HepG2 (cell line): Measurements from ENCODE around the gene NDUFS2. TPM values are rescaled to one million over a fixed set of nuclear protein-coding genes. Genes with fewer than 3 reads are reported as not detected.
A peak's percentile ranks its signal among the peaks of the same experiment; 100 is the strongest.

Experiments used
- CSRNP1 ChIP-seq: sonication (generic); formaldehyde crosslinking; IDR thresholded peaks from 2 replicates; pipeline ENCODE4 v1.8.1; 2023; ENCODE audit warnings: mild to moderate bottlenecking, missing genetic modification reagents
- FOXJ3 ChIP-seq: sonication (generic); formaldehyde crosslinking; IDR thresholded peaks from 2 replicates; pipeline ENCODE4 v1.4.0; 2020; ENCODE audit warnings: missing genetic modification reagents, mild to moderate bottlenecking, borderline replicate concordance
- GATAD2A ChIP-seq: IDR thresholded peaks from 2 replicates; pipeline ENCODE4 v1.6.1; 2016
- GRHL1 ChIP-seq: sonication (generic); formaldehyde crosslinking; conservative IDR thresholded peaks from 2 replicates; pipeline ENCODE4 v1.8.0; 2022; ENCODE audit warnings: missing genetic modification reagents
- NBN ChIP-seq: fragments of 450-650 bp; conservative IDR thresholded peaks from 2 replicates; pipeline ENCODE4 v1.6.1; 2017
- RCOR2 ChIP-seq: IDR thresholded peaks from 2 replicates; pipeline ENCODE4 v1.6.1; 2016; ENCODE audit warnings: missing biosample characterization, missing genetic modification reagents
- RFX5 ChIP-seq: IDR thresholded peaks from 2 replicates; pipeline ENCODE4 v1.6.1; 2011; ENCODE audit warnings: low read depth, low read length, improper control_type of control experiment
- TEF ChIP-seq: sonication (generic); formaldehyde crosslinking; IDR thresholded peaks from 2 replicates; pipeline ENCODE4 v1.5.0; 2020; ENCODE audit warnings: missing genetic modification reagents
- TOPORS ChIP-seq: sonication (generic); formaldehyde crosslinking; IDR thresholded peaks from 2 replicates; pipeline ENCODE4 v1.8.0; 2023; ENCODE audit warnings: mild to moderate bottlenecking, missing genetic modification reagents
- ZBTB25 ChIP-seq: IDR thresholded peaks from 2 replicates; pipeline ENCODE4 v1.6.1; 2018; ENCODE audit warnings: missing genetic modification reagents
- ZBTB7B ChIP-seq: sonication (generic); formaldehyde crosslinking; IDR thresholded peaks from 2 replicates; pipeline ENCODE4 v1.4.0; 2020; ENCODE audit warnings: missing genetic modification reagents
- polyA plus RNA-seq, 8 experiments: library from polyadenylated mRNA; depleted of rRNA in 3 of 8; stranded (reverse) in 7 of 8; unstranded in 1 of 8; fragments of >200 nt; fragmentation: Illumina TruSeq in 4 of 8; extraction: Trizol in 4 of 8; gene quantifications; 2 replicates each; pipeline versions ENCODE4 v1.2.1 to v1.2.3, GENCODE V29; 2011 to 2016; ENCODE audit warnings: low read depth in 4 of 8, missing spikeins in 1 of 8, mixed read lengths in 1 of 8; ENCODE audit not compliant: insufficient read depth in 1 of 8
- total RNA-seq, 5 experiments: library from RNA; depleted of rRNA; stranded (reverse); fragments of >200 nt; fragmentation: Illumina TruSeq; extraction: Trizol; gene quantifications; 2 replicates each; pipeline ENCODE4 v1.2.3, GENCODE V29; 2016; ENCODE audit warnings: low read depth in 1 of 5
- TF ChIP-seq, protein P1 (sequence below): sonication (generic); formaldehyde crosslinking; IDR thresholded peaks from 2 replicates; pipeline ENCODE4 v1.5.0; 2020; ENCODE audit warnings: missing genetic modification reagents
- TF ChIP-seq, protein P2 (sequence below): sonication (generic); formaldehyde crosslinking; IDR thresholded peaks from 2 replicates; pipeline ENCODE4 v1.5.0; 2020; ENCODE audit warnings: mild to moderate bottlenecking, missing genetic modification reagents
- TF ChIP-seq, protein P3 (sequence below): sonication (generic); formaldehyde crosslinking; IDR thresholded peaks from 2 replicates; pipeline ENCODE4 v1.8.0; 2022; ENCODE audit warnings: missing genetic modification reagents, mild to moderate bottlenecking, borderline replicate concordance
- TF ChIP-seq, protein P4 (sequence below): IDR thresholded peaks from 2 replicates; pipeline ENCODE4 v1.6.1; 2016; ENCODE audit warnings: low read depth

The NDUFS2 gene
- total and polyA plus RNA-seq, 2 of the 13 experiments (the other 11 are each of a cell fraction or from before 2014, with no cell fraction given), result 89.9 to 118 TPM

DNA sequence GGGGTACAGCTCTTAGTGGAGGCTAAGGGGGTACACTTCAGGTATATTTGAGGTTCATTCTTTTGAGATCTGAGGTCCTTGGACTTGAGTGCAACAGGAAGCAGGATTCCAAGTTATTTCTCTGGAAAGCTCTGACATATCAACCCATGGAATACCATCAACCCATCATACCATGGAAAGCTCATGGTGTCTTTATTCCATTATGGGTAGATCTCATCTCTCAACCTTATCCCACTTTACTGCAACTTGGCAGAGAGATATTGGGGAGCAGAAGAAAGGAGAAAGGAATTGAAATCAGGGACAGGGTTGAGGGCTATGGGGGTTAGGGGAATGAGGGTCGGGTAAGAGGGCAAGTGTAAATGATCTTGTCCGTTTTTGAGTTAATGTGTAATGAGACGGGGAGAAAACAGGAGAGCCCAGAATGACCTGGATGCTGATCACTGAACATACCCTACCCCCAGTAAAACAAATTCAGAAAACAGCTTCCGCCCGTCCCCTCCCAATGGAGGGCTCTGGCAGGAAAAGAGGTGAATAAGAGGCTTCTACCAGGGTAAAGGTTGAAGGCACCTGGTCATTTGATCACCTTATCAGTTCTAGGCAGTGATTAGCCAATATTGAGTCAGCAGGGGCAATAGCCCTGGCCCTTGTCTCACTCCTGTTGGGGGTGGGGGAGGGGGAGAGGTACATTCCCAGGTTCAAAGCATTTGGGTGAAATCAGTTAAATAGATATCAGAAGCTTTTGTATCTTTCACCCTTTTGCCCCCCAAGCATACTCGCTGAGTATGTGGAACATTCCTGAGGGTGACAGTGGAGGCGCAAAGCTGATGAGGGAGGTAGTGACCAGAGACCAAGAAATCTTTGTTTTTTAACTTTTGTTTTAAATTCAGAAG lies 21.9 kb downstream of the NDUFS2 start (continued):
- TF ChIP-seq, protein P1, sequence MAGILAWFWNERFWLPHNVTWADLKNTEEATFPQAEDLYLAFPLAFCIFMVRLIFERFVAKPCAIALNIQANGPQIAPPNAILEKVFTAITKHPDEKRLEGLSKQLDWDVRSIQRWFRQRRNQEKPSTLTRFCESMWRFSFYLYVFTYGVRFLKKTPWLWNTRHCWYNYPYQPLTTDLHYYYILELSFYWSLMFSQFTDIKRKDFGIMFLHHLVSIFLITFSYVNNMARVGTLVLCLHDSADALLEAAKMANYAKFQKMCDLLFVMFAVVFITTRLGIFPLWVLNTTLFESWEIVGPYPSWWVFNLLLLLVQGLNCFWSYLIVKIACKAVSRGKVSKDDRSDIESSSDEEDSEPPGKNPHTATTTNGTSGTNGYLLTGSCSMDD (CRISPR knock-in tag), result no peak
- TF ChIP-seq RFX5, result no peak
- TF ChIP-seq GATAD2A (CRISPR knock-in tag), result peak; percentile 77; the same call in 1 of the 2 replicates
- TF ChIP-seq NBN, result no peak
- TF ChIP-seq, protein P2, sequence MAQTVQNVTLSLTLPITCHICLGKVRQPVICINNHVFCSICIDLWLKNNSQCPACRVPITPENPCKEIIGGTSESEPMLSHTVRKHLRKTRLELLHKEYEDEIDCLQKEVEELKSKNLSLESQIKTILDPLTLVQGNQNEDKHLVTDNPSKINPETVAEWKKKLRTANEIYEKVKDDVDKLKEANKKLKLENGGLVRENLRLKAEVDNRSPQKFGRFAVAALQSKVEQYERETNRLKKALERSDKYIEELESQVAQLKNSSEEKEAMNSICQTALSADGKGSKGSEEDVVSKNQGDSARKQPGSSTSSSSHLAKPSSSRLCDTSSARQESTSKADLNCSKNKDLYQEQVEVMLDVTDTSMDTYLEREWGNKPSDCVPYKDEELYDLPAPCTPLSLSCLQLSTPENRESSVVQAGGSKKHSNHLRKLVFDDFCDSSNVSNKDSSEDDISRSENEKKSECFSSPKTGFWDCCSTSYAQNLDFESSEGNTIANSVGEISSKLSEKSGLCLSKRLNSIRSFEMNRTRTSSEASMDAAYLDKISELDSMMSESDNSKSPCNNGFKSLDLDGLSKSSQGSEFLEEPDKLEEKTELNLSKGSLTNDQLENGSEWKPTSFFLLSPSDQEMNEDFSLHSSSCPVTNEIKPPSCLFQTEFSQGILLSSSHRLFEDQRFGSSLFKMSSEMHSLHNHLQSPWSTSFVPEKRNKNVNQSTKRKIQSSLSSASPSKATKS, result no peak
- no peak; the same call in 1 of the 2 replicates for TF ChIP-seq ZBTB25 (CRISPR knock-in tag)
- TF ChIP-seq, protein P3, sequence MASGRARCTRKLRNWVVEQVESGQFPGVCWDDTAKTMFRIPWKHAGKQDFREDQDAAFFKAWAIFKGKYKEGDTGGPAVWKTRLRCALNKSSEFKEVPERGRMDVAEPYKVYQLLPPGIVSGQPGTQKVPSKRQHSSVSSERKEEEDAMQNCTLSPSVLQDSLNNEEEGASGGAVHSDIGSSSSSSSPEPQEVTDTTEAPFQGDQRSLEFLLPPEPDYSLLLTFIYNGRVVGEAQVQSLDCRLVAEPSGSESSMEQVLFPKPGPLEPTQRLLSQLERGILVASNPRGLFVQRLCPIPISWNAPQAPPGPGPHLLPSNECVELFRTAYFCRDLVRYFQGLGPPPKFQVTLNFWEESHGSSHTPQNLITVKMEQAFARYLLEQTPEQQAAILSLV (CRISPR knock-in tag), result no peak
- TF ChIP-seq GRHL1 (CRISPR knock-in tag), result no peak
- peak; percentile 84 for TF ChIP-seq TOPORS (CRISPR knock-in tag)
- 0 out of 2 replicates have a peak, but pooled peaks have one; percentile 3 for TF ChIP-seq CSRNP1
- TF ChIP-seq RCOR2, result peak; percentile 57; the same call in 1 of the 2 replicates
- TF ChIP-seq, protein P4, sequence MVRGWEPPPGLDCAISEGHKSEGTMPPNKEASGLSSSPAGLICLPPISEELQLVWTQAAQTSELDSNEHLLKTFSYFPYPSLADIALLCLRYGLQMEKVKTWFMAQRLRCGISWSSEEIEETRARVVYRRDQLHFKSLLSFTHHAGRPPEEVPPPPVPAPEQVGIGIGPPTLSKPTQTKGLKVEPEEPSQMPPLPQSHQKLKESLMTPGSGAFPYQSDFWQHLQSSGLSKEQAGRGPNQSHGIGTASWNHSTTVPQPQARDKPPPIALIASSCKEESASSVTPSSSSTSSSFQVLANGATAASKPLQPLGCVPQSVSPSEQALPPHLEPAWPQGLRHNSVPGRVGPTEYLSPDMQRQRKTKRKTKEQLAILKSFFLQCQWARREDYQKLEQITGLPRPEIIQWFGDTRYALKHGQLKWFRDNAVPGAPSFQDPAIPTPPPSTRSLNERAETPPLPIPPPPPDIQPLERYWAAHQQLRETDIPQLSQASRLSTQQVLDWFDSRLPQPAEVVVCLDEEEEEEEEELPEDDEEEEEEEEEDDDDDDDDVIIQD (CRISPR knock-in tag), result peak; percentile 14; the same call in 1 of the 2 replicates
- no peak for TF ChIP-seq TEF (CRISPR knock-in tag)
- peak; percentile 77 for TF ChIP-seq ZBTB7B (CRISPR knock-in tag)
- peak; percentile 90; the same call in 1 of the 2 replicates for TF ChIP-seq FOXJ3 (CRISPR knock-in tag)
